ENCODE measurements around the gene FBXL17. TPM values are rescaled to one million over a fixed set of nuclear protein-coding genes. Genes with fewer than 3 reads are reported as not detected.

The FBXL17 gene
- total RNA-seq, 1 experiment from 2014 or later: 18.2 TPM

DNA sequence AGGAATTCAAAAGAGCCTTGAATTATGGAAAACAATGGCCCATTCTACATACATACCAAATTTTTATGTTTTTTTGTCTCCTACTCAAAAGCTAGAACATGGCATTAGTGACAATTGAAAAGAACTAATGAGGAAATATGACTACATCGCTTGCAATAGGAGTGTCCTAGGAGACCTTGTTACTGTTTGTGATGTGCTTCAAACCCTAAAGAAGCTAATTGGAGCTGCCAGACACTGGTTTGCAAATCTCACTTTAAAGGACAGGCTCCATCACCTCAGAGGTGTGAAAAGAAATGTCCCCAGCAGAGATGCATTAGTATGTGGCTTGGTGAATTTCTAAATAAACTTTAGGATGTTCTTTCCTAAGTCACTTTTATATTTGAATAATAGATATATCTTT, 356.9 kb downstream of the FBXL17 start:
- no peak overlapping the region for H3K27ac Mint-ChIP-seq (ENCODE audit: low read depth, unreplicated experiment)
- no peak overlapping the region for H3K4me3 Mint-ChIP-seq (ENCODE audit: unreplicated experiment)
- no peaks in the 10 kb centered on the region for H3K4me1 Mint-ChIP-seq (ENCODE audit: insufficient read depth, unreplicated experiment)
- no peaks in the 10 kb centered on the region for H3K9me3 Mint-ChIP-seq (ENCODE audit: unreplicated experiment)
- TF ChIP-seq, protein P1, sequence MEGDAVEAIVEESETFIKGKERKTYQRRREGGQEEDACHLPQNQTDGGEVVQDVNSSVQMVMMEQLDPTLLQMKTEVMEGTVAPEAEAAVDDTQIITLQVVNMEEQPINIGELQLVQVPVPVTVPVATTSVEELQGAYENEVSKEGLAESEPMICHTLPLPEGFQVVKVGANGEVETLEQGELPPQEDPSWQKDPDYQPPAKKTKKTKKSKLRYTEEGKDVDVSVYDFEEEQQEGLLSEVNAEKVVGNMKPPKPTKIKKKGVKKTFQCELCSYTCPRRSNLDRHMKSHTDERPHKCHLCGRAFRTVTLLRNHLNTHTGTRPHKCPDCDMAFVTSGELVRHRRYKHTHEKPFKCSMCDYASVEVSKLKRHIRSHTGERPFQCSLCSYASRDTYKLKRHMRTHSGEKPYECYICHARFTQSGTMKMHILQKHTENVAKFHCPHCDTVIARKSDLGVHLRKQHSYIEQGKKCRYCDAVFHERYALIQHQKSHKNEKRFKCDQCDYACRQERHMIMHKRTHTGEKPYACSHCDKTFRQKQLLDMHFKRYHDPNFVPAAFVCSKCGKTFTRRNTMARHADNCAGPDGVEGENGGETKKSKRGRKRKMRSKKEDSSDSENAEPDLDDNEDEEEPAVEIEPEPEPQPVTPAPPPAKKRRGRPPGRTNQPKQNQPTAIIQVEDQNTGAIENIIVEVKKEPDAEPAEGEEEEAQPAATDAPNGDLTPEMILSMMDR (IDR thresholded peaks at IDR 0.05; ENCODE audit: unreplicated experiment): no peak
- CTCF ChIA-PET: no interaction called here
- H3K36me3 Mint-ChIP-seq (ENCODE audit: insufficient read depth, unreplicated experiment): peaks cover 8% of the 10 kb centered on the region
- POLR2A ChIA-PET: no interaction called here
- intact Hi-C loops (cut with micrococcal nuclease): no loop called here
- no peak for DNase-seq (ENCODE audit: unreplicated experiment)
- no peaks in the 10 kb centered on the region for H3K27me3 Mint-ChIP-seq (ENCODE audit: insufficient read depth, unreplicated experiment)
- no TSS peak for BruUV-seq (replicated peaks)

DNA sequence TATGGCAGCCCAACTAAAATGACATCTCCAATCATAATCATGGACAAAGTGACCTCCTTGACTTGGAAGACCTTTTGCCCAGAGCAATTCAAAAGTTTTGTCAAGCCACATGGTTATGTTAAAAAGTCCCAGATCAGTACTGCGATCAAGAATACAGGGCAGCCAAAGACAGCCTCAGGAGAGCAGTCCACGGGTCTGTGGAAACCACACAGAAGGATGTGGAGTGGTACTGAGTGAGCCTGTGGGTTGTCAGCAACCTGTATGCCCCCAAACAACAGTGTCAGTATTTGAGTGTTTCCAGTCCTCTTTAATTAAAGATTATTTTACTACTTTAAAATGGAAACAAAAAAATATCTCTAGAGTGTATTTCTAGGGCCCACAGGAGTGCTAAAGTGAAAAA, 365.8 kb downstream of the FBXL17 start:
- Mint-ChIP-seq H3K27me3 (ENCODE audit: insufficient read depth, unreplicated experiment) (no peaks in the 10 kb centered on the region), H3K4me1 (ENCODE audit: insufficient read depth, unreplicated experiment) (no peaks in the 10 kb centered on the region), H3K9me3 (ENCODE audit: unreplicated experiment) (peaks cover 7% of the 10 kb centered on the region), H3K36me3 (ENCODE audit: insufficient read depth, unreplicated experiment) (peaks cover 17% of the 10 kb centered on the region), H3K27ac (ENCODE audit: low read depth, unreplicated experiment) (no peak overlapping the region), H3K4me3 (ENCODE audit: unreplicated experiment) (no peak overlapping the region)
- BruUV-seq (replicated peaks): no TSS peak
- CTCF ChIA-PET: no interaction called here
- intact Hi-C loops (cut with micrococcal nuclease): no loop called here
- TF ChIP-seq, protein P1 (IDR thresholded peaks at IDR 0.05; ENCODE audit: unreplicated experiment): no peak
- POLR2A ChIA-PET: no interaction called here
- DNase-seq (ENCODE audit: unreplicated experiment): no peak

DNA sequence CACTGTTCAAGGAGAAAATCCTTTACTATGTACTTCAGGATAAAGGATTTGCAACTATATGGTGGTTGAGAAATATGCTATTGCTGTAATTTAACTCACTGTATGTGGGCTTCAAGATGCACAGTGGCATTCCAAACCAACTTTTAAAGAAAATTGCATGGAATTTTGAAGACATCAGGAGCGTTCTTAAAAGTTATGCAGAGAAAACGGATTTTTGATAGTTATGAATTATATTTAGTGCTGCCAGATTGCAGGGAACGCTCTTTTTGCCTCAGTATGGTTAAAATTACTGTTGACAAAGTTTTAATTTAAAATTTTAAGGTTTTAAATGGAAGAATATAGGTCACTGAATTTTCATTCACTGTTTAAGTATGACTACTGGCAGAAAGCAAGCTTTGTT, 375.1 kb downstream of the FBXL17 start:
- no TSS peak for BruUV-seq (replicated peaks)
- no peaks in the 10 kb centered on the region for H3K27me3 Mint-ChIP-seq (ENCODE audit: insufficient read depth, unreplicated experiment)
- ChIA-PET POLR2A (no interaction called here), CTCF (no interaction called here)
- intact Hi-C loops (cut with micrococcal nuclease): no loop called here
- no peak for DNase-seq (ENCODE audit: unreplicated experiment)
- peaks cover 9% of the 10 kb centered on the region for H3K4me1 Mint-ChIP-seq (ENCODE audit: insufficient read depth, unreplicated experiment)
- no peaks in the 10 kb centered on the region for H3K36me3 Mint-ChIP-seq (ENCODE audit: insufficient read depth, unreplicated experiment)
- H3K9me3 Mint-ChIP-seq (ENCODE audit: unreplicated experiment): no peaks in the 10 kb centered on the region
- no peak overlapping the region for H3K4me3 Mint-ChIP-seq (ENCODE audit: unreplicated experiment)
- TF ChIP-seq, protein P1 (IDR thresholded peaks at IDR 0.05; ENCODE audit: unreplicated experiment): no peak
- H3K27ac Mint-ChIP-seq (ENCODE audit: low read depth, unreplicated experiment): no peak overlapping the region

DNA sequence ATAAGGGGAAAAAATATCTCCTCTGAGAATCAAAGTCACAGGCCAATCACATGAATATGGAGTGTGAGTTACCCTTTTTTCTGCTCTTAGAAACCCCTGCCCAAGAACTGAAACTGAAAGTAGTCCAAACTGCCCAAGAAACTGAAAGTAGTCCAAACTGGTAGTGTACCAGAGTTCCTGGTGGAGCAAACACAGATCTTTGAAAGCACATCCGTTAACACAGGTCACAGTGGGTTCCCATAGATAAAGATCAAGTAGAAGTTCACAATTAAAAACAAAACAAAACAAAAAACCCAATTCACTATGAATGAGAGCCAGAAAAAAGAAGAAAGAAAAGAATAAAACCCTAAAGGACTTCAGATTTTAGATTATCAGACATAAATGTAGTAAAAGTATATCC, 378.7 kb downstream of the FBXL17 start:
- no TSS peak for BruUV-seq (replicated peaks)
- peaks cover 9% of the 10 kb centered on the region for H3K4me1 Mint-ChIP-seq (ENCODE audit: insufficient read depth, unreplicated experiment)
- H3K4me3 Mint-ChIP-seq (ENCODE audit: unreplicated experiment): peak overlapping the region; percentile 7
- H3K36me3 Mint-ChIP-seq (ENCODE audit: insufficient read depth, unreplicated experiment): no peaks in the 10 kb centered on the region
- peak overlapping the region; percentile 0 for H3K27ac Mint-ChIP-seq (ENCODE audit: low read depth, unreplicated experiment)
- ChIA-PET POLR2A (interaction anchor here (0.7 kb wide), 1 partner anchor 82 kb away, joined by 3 read pairs; no protein-coding TSS in a partner anchor), CTCF (interaction anchor here (0.7 kb wide), 1 partner anchor 1039 kb away, joined by 3 read pairs; no protein-coding TSS in a partner anchor)
- TF ChIP-seq, protein P1 (IDR thresholded peaks at IDR 0.05; ENCODE audit: unreplicated experiment): no peak
- no peaks in the 10 kb centered on the region for H3K9me3 Mint-ChIP-seq (ENCODE audit: unreplicated experiment)
- DNase-seq (ENCODE audit: unreplicated experiment): peak; percentile 30
- intact Hi-C loops (cut with micrococcal nuclease): no loop called here
- no peaks in the 10 kb centered on the region for H3K27me3 Mint-ChIP-seq (ENCODE audit: insufficient read depth, unreplicated experiment)
